HG03060 (cell line): ENCODE results near the gene ASRGL1.
"Not testable (repeated sequence)": the region's sequence is repeated elsewhere in the genome, so short reads cannot be mapped to it uniquely, and the experiment has no call there.

Source experiments
- ATAC-seq: cut with Tn5 transposase; IDR thresholded peaks from one replicate; pipeline ENCODE4 v1.9.1; 2021; ENCODE audit warnings: low read depth, moderate number of reproducible peaks; ENCODE audit not compliant: unreplicated experiment

The ASRGL1 gene

DNA sequence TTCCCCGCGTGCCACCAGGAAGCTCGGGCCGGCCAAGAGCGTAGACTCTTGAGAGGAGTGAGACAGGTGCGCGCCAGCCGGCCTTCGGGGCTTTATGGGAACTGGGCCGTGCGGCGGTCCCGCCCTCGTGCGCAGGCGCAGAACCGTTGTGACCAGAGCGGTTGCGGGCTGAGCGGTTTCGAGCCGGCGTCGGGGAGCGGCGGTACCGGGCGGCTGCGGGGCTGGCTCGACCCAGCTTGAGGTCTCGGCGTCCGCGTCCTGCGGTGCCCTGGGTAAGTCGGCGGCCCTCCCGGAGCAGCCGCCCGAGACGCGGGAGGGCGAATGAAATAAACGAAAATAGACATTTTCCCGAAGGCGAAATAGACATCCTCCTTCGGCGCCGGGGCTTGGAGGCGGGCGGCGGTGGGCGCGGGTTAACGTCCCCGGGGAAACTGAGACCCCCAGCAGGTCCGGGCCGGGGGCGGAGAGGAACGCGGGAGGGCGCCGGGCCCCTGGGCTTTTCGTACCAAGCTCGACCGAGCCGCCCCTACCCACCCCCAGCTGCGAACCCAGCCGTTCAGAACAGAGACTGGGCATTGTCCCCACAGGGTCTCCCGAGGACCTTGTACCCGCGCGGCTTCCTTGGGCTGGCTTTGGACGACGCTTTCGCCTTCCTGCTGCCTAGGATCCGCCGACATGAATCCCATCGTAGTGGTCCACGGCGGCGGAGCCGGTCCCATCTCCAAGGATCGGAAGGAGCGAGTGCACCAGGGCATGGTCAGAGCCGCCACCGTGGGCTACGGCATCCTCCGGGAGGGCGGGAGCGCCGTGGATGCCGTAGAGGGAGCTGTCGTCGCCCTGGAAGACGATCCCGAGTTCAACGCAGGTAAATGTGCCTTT is at the start of gene ASRGL1:
ASRGL1 (plus strand) TSS at position 146 of the 879 bp plus-strand sequence; CDS start at position 676, 530 bp downstream.
- ATAC-seq, result no peak

DNA sequence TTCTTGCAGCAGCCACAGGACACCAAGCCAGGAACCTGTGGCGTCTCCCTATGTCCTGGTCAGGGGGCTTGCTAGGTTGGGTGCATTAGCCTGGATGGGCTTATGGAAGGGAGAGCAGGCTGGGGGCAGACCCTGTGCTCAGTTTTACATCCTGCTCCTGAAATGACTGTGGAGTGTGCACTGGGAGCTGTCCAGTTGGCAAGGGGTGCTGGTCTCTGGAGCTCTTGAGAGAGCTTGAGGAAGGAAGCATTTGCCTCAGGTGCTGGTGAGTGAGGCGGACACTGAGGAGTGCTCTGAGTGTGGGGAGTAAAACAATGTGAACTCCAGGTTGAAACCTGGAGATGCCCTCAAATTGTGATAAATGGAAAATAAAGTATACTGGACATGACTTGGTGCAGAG is 41.7 kb upstream of the ASRGL1 start:
- no peak for ATAC-seq

DNA sequence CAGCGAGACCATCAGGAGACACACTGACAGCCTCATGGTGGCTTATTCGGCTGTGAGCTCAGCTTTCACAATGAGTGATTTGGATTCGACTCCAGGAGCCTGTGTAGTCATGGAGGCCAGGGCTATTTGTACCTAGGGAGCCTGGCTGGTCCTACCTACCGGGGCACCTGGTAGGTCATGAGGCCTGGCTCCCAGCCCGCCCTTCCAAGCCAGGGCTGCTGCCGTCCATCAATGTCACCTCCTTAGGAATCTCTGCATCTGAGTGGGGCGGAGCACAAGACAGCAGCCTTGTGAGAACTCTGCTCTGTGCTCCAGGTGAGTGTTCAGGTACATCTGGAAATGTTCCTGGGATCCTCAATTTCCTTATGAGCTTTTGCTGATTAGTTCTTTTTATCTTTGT is 38.3 kb upstream of the ASRGL1 start, which contains the start of gene SCGB1D4:
SCGB1D4 (minus strand) TSS at position 101 of the 400 bp plus-strand sequence; CDS start at position 36, 65 bp downstream.
- no peak for ATAC-seq

DNA sequence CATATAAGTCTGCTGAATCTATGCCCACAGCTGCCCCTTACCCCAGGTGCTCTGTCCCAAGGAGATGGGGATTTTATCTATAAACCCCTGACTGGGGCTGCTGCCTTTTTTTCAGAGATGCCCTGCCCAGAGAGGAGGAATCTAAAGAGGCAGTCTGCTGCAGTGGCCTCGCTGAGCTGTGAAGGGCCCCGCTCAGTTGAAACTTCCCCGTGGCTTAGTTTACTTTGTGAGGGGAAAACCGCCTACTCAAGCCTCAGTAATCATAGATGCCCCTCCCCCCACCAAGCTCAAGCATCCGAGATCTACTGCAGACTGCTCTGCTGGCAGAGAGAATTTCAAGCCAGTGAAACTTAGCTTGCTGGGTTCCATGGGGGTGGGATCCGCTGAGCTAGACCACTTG is 31.0 kb upstream of the ASRGL1 start:
- no peak for ATAC-seq

GRCh38 chr11:62307950-62308349 is 29.3 kb upstream of the ASRGL1 start:
- no peak for ATAC-seq

DNA sequence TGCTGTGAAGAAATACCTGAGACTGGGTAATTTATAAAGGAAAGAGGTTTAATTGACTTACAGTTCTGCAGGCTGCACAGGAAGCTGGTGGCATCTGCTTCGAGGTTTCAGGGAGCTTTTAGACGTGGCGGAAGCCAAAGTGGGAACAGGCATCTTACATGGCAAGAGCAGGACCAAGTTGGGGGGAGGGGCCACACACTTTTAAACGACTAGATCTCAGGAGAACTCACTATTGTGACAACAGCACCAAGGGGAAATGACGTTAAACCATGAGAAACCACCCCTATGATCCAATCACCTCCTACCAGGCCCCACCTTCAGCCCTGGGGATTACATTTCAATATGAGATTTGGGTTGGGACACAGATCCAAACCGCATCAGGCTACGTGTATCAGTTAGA is 27.3 kb upstream of the ASRGL1 start:
- ATAC-seq, result no peak

GRCh38 chr11:62315431-62315830 is 21.8 kb upstream of the ASRGL1 start:
- ATAC-seq, result no peak

GRCh38 chr11:62322524-62322923 is 14.7 kb upstream of the ASRGL1 start:
- ATAC-seq, result no peak

DNA sequence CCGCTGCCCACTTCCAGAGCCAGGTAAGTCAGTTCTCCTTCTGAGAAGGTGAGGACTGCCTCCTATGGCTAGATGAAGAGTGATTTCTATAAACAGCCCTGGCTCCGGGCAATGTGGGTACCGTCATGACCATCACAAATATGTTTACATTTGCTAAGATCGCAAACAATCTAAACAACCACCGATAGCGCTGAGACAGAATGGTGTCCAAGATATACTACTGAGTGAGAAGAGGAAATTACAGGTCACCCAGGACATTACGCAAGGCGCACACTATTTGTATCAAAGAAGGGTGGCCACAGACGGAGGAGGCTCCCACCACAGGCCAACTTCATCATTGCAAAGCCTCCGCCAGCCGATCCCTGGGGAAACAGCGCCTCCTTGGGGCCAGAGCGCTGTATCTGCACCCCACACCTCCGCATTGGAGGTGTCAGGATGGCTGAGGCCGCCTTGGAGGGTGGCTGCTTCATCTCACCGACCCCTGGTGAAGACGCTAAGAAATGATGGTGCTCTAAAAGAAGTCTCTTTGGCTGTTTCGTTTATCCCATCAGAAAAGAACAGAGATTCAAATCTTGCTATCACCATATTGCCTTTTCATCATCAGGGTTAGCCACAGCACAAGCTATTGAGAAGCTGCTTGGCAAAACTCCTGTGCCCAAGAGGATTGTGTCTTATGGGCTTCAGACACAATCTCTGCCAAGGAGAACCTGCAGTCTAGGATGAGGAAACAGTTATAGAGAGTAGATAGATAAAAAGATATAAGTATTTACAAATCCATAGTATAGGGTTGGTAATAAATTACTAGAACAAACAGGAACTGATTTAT is 12.3 kb upstream of the ASRGL1 start:
- no peak for ATAC-seq

GRCh38 chr11:62325781-62326180 is 11.5 kb upstream of the ASRGL1 start:
- ATAC-seq, result not testable (repeated sequence)

GRCh38 chr11:62326719-62327118 is 10.5 kb upstream of the ASRGL1 start:
- ATAC-seq, result not testable (repeated sequence)

DNA sequence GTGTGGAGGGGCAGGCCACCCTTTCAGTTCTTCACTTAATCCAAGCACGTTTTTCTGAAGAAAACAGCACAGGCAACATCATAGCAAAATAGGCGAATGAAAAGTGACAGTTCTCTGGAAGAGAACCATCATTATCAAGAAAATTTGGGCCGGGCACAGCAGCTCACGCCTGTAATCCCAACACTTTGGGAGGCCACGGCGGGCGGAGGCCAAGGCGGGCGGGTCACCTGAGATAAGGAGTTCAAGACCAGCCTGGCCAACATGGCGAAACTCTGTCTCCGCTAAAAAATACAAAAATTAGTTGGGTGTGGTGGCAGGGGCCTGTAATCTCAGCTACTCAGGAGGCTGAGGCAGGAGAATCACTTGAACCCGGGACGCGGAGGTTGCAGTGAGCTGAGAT is 9.7 kb upstream of the ASRGL1 start:
- ATAC-seq, result not testable (repeated sequence)

- ATAC-seq, result not testable (repeated sequence)
Measured at GRCh38 chr11:62331264-62331663, 6.0 kb upstream of the ASRGL1 start.

DNA sequence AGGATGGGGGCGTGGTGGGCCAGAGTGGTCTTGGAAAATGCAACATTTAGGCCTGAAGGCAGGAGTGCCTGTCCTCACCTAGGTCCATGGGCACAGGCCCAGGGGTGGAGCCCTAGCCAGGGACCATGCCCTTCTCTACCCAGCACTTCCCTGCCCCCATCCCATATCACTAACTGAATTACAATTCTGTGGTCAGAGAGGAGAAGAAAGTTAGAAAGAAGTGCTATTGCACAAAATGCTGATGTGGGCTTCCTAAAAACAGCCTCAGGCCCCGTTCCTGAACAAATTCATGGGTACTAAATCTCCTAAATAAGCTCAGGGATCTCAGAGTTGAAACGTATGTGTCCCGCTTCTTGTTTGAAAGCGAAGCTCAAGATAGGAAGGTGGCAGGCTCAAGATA is 3.5 kb upstream of the ASRGL1 start:
- no peak for ATAC-seq

GRCh38 chr11:62336949-62337302 is 322 bp upstream of the ASRGL1 start:
- not testable (repeated sequence) for ATAC-seq

GRCh38 chr11:62338218-62338617 is 970 bp downstream of the ASRGL1 start:
- no peak for ATAC-seq

- no peak for ATAC-seq
Measured at GRCh38 chr11:62340269-62340901, 3.1 kb downstream of the ASRGL1 start.

DNA sequence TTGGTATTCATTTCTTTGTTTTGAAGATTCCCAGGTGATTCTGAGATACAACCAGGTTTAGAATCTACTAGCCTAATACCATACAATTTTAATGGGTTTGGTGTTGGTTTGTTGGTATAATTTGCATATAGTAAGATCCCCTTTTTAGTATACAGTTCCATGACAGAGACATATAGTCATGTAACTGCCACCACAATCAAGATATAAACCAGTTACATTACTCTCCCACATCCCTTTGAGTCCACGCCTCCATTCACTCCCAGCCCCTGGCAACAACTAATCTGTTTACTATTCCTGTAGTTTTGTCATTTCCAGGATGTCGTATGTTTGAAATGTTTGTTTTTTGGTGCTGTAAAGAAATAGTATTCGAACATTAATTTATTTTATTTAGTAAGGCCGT is 4.3 kb downstream of the ASRGL1 start:
- no peak for ATAC-seq

GRCh38 chr11:62343646-62344190 is 6.5 kb downstream of the ASRGL1 start:
- not testable (repeated sequence) for ATAC-seq

DNA sequence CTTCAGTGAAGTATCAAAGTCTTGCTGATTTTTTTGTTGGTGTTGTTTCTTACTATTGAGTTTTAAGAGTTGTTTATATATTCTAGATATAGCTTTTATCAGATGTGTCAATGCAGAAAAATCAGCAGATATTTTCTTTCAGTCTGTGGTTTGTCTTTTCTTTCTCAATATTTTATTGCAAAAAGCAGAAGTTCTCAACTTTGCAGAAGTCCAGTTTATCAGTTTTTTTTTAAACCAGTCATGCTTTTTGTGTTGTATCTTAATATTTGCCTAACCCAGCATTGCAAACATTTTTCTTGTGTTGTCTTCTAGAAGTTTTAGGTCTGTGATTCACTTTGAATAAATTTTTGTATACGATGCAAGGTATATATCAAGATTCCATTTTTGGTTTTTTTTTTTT is 7.0 kb downstream of the ASRGL1 start:
- no peak for ATAC-seq

DNA sequence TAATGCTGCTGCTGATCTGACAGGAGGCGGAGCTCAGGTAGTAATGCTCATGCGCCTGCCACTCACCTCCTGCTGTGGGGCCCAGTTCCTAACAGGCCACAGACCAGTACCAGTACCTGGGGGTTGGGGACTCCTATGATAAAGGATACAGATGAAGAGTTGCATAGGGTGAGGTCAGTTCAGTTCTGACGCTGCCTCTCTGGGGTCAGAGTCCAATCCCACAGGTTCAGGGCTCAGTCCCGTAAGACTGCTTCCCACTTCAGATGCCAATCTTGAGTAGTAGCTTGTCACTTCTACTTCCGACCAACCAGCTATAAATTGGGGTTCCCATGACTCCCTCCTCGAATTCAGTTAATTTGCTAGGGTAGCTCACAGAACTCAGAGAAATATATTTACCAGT is 8.6 kb downstream of the ASRGL1 start:
- ATAC-seq, result no peak
